HFFc6 (cell line): Measurements from ENCODE around the gene LRRC3B. TPM values are rescaled to one million over a fixed set of nuclear protein-coding genes. Genes with fewer than 3 reads are reported as not detected.

ENCODE experiments used
- DNase-seq: peaks from one replicate; pipeline ENCODE4 v3.0.0-alpha.2; 2018
- H3K27ac Mint-ChIP-seq: 2 replicates; pipeline ENCODE4 v1.8.0; 2020; ENCODE audit warnings: mild to moderate bottlenecking, mixed read lengths
- H3K27me3 Mint-ChIP-seq: 2 replicates; pipeline ENCODE4 v1.8.0; 2021; ENCODE audit warnings: mild to moderate bottlenecking, moderate library complexity, mixed read lengths; ENCODE audit not compliant: insufficient read depth
- H3K36me3 Mint-ChIP-seq: 2 replicates; pipeline ENCODE4 v1.8.0; 2021; ENCODE audit warnings: low read depth, mixed read lengths
- H3K4me1 Mint-ChIP-seq: 2 replicates; pipeline ENCODE4 v1.8.0; 2020; ENCODE audit warnings: low read depth, mixed read lengths
- H3K4me3 Mint-ChIP-seq: 2 replicates; pipeline ENCODE4 v1.8.0; 2020; ENCODE audit warnings: mild to moderate bottlenecking, moderate library complexity, mixed read lengths
- H3K9me3 Mint-ChIP-seq: 2 replicates; pipeline ENCODE4 v1.8.0; 2020; ENCODE audit warnings: mild to moderate bottlenecking, mixed read lengths
- CTCF ChIP-seq: fragments of 200-600 bp; sonication (generic); IDR thresholded peaks from 2 replicates; pipeline ENCODE4 v1.5.0; 2021; ENCODE audit warnings: antibody characterized with exemption, mild to moderate bottlenecking
- total RNA-seq, 6 experiments: library from RNA; stranded (reverse); fragmentation: NEBNext Ultra II Directional; extraction: Animal tissue kit (Norgen Biotek cat#: 25700); gene quantifications; 2 replicates in 1 of 6; 3 replicates in 5 of 6; pipeline ENCODE4 v1.2.3, GENCODE V29; 2021

The LRRC3B gene
- total RNA-seq, 6 experiments from 2014 or later, result not detected

DNA sequence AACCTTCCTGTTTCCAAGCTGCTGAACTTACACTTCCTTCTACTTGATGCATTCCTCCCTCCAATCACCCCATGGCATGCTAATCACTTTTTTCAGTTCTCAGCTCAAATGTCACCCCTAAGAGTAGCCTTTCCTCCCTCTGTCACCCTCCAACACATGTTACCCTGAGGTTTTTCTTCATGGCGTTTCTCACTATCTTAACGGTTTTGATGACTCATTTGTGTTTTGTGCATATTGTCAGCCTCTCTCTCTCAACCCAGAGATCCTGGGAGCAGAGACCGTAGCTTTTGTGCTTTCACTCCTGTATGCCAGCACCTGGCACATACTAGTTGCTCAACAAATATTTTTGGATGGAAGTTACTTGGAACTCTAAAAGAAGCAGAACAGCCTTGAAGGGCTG, 24.5 kb downstream of the LRRC3B start:
- Mint-ChIP-seq H3K36me3 (peaks cover 5% of the 10 kb centered on the region; the same call in 1 of the 2 replicates), H3K9me3 (peaks cover 39% of the 10 kb centered on the region), H3K4me1 (no peaks in the 10 kb centered on the region), H3K27ac (no peak overlapping the region), H3K27me3 (no peaks in the 10 kb centered on the region; the same call in none of the 2 replicates), H3K4me3 (no peak overlapping the region)
- no peak for DNase-seq
- TF ChIP-seq CTCF, result no peak

- peaks cover 29% of the 10 kb centered on the region for H3K9me3 Mint-ChIP-seq
- DNase-seq, result no peak
- TF ChIP-seq CTCF, result no peak
- H3K27ac Mint-ChIP-seq, result no peak overlapping the region
- no peak overlapping the region for H3K4me3 Mint-ChIP-seq
- no peaks in the 10 kb centered on the region; the same call in none of the 2 replicates for H3K27me3 Mint-ChIP-seq
- H3K36me3 Mint-ChIP-seq, result peaks cover 5% of the 10 kb centered on the region; the same call in 1 of the 2 replicates
- H3K4me1 Mint-ChIP-seq, result no peaks in the 10 kb centered on the region
Observed at GRCh38 chr3:26648461-26648860, 25.9 kb downstream of the LRRC3B start.

DNA sequence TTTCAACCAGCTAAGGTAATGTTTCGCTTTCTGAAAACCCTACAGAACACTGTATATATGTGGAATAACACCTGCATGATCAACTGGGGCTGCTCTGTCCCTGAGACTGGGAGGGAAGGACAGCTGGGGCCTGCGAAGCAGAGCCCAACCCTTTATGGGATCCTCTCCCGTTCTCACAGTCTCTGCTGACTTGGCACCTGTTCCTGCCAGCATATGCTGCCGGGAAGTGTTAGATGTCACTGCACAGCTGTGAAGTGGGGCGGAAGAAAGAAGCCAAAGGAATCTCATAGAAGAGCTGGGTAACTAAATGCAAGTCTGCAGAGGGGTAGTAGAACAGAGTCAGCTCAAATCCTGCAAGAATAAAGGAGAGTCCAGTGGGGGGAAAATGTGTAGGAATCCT, 29.6 kb downstream of the LRRC3B start:
- Mint-ChIP-seq H3K27me3 (no peaks in the 10 kb centered on the region; the same call in 1 of the 2 replicates), H3K27ac (no peak overlapping the region), H3K36me3 (peaks cover under 1% of the 10 kb centered on the region; the same call in 1 of the 2 replicates), H3K4me3 (no peak overlapping the region), H3K4me1 (no peaks in the 10 kb centered on the region), H3K9me3 (peaks cover 24% of the 10 kb centered on the region)
- TF ChIP-seq CTCF, result no peak
- no peak for DNase-seq

GRCh38 chr3:26653811-26654425, 31.3 kb downstream of the LRRC3B start:
- H3K4me1 Mint-ChIP-seq, result no peaks in the 10 kb centered on the region
- H3K36me3 Mint-ChIP-seq, result no peaks in the 10 kb centered on the region
- no peak for DNase-seq
- no peak overlapping the region for H3K27ac Mint-ChIP-seq
- H3K27me3 Mint-ChIP-seq, result no peaks in the 10 kb centered on the region; the same call in 1 of the 2 replicates
- H3K4me3 Mint-ChIP-seq, result no peak overlapping the region
- TF ChIP-seq CTCF, result no peak
- H3K9me3 Mint-ChIP-seq, result peaks cover 30% of the 10 kb centered on the region

- Mint-ChIP-seq H3K27me3 (no peaks in the 10 kb centered on the region; the same call in 1 of the 2 replicates), H3K36me3 (no peaks in the 10 kb centered on the region), H3K9me3 (peaks cover 25% of the 10 kb centered on the region), H3K27ac (no peak overlapping the region), H3K4me3 (no peak overlapping the region), H3K4me1 (no peaks in the 10 kb centered on the region)
- no peak for TF ChIP-seq CTCF
- no peak for DNase-seq
Observed at GRCh38 chr3:26655231-26655630, 32.7 kb downstream of the LRRC3B start.
